ENCODE results near the gene NEURL2.
"Not testable (repeated sequence)": the region's sequence is repeated elsewhere in the genome, so short reads cannot be mapped to it uniquely, and the experiment has no call there.

The NEURL2 gene

DNA sequence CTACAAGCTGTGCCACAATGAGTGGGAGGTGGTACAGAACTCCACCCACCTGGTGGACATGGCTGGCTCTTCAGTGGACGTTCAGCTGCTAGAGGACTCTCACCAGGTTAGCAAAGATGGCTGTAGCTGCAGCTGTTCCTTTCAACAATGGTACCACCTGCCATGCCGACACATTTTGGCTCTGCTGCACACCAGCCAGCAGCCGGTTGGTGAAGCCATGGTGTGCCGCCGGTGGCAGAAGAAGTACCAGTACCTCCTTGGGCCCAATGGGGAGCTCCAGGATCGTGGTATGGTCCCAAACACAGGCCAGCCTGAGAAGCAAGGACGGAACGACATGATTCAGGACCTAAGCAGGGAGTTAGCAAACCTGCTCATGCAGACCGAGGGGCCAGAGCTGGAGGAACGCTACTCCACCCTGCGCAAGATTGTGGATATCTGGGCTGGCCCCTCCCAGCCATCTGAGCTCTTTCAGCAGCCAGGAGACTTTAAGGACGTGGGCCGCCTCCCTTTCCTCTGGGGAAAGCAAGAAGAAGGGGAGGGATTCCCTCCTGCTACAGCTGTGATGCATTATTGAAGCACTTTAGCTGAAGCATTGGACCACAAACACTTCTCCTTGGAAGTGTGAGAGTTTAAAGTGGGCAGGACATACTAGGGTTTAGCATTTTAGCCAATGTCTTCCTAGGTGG lies 12.8 kb downstream of the NEURL2 start:
- 92% methylated on average over 13 of the region's 13 CpGs for WGBS
- no peak overlapping the region for H3K9ac ChIP-seq (ENCODE audit: low read depth, low read length)
- H3K4me1 ChIP-seq (ENCODE audit: insufficient read depth, low read length): no peaks in the 10 kb centered on the region
- H3K9me3 ChIP-seq (ENCODE audit: insufficient read depth, low read depth, low read length): no peaks in the 10 kb centered on the region
- no peaks in the 10 kb centered on the region for H3K27me3 ChIP-seq (ENCODE audit: insufficient read depth, low read length)
- H3K27ac ChIP-seq (ENCODE audit: low read depth, low read length): no peak overlapping the region
- peaks cover 27% of the 10 kb centered on the region for H3K36me3 ChIP-seq (ENCODE audit: insufficient read depth, low read length)
- H3K4me3 ChIP-seq (ENCODE audit: low read length): no peak overlapping the region

DNA sequence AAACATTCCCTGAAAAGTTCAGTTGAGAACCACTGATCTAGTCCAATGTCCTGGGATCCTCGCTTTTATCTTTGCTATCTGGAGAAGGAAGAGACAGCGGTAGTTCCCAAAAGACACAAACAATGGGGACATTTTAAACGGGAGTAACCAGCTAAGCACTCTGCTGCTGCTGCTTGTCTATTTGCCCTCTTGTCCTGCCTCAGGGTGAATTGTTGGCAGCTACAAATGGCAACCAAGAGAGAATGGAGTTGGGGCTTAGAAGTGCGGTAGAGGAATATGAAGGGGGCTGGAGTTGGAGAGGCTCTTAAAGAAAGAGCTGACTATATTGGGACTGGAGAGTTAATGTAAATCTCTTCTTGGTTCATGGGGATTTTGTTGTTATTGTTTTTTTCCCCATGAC lies 16.4 kb downstream of the NEURL2 start:
- Histone ChIP-seq H3K27ac (ENCODE audit: low read depth, low read length) (no peak overlapping the region), H3K27me3 (ENCODE audit: insufficient read depth, low read length) (no peaks in the 10 kb centered on the region), H3K9ac (ENCODE audit: low read depth, low read length) (no peak overlapping the region), H3K4me1 (ENCODE audit: insufficient read depth, low read length) (no peaks in the 10 kb centered on the region), H3K9me3 (ENCODE audit: insufficient read depth, low read depth, low read length) (no peaks in the 10 kb centered on the region), H3K36me3 (ENCODE audit: insufficient read depth, low read length) (peaks cover 18% of the 10 kb centered on the region), H3K4me3 (ENCODE audit: low read length) (no peak overlapping the region)
- WGBS: 89% methylated on average over 4 of the region's 4 CpGs

DNA sequence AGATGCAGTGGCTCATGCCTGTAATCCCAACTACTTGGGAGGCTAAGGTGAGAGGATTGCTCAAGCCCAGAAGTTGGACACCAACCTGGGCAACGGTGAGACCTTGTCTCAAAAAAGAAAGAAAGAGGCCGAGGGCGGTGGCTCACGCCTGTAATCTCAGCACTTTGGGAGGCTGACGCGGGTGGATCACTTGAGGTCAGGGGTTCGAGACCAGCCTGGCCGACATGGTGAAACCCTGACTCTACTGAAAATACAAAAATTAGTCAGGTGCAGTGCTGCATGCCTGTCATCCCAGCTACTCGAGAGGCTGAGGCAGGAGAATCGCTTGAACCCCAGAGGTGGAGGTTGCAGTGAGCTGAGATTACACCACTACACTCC lies 16.9 kb downstream of the NEURL2 start:
- H3K4me1 ChIP-seq (ENCODE audit: insufficient read depth, low read length); H3K4me3 ChIP-seq (ENCODE audit: low read length); H3K9me3 ChIP-seq (ENCODE audit: insufficient read depth, low read depth, low read length); H3K27ac ChIP-seq (ENCODE audit: low read depth, low read length); H3K9ac ChIP-seq (ENCODE audit: low read depth, low read length); H3K27me3 ChIP-seq (ENCODE audit: insufficient read depth, low read length): not testable (repeated sequence)
- WGBS: 95% methylated on average over 10 of the region's 10 CpGs
- peaks cover 18% of the 10 kb centered on the region for H3K36me3 ChIP-seq (ENCODE audit: insufficient read depth, low read length)

DNA sequence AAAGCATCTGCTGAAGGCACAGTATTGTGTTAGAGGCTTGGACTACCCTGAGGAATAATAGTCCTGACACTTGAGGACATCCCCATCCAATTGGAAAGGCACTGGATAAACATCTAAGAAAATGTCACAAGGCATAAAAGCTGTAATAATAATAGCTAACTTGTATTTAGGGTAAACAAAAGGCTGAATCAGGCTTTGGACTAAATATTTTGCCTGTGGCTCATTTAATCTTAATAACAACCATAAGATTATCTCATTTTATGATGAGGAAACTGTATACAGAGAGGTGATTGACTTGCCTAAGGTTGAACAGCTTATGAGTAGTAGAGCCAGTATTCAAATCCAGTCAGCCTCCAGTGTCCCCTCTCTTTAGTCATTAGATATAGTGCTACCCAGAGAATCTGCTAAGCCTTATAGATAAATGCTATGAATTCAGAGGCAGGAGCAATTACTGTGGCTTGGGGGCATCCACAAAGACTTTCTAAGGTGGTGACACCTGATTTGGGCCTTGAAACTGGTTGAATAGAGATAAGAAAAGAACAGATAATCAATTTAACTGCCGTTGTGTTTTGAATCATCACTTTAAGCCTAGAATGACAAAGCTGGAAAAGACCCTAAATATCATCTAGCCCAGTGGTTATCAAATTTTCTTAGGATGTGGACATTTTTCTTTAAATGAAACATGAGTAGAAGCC lies 17.5 kb downstream of the NEURL2 start:
- 100% methylated on average over 1 of the region's 1 CpG for WGBS
- Histone ChIP-seq H3K27me3 (ENCODE audit: insufficient read depth, low read length) (no peaks in the 10 kb centered on the region), H3K4me1 (ENCODE audit: insufficient read depth, low read length) (no peaks in the 10 kb centered on the region), H3K9ac (ENCODE audit: low read depth, low read length) (no peak overlapping the region), H3K9me3 (ENCODE audit: insufficient read depth, low read depth, low read length) (no peaks in the 10 kb centered on the region), H3K36me3 (ENCODE audit: insufficient read depth, low read length) (peaks cover 18% of the 10 kb centered on the region), H3K27ac (ENCODE audit: low read depth, low read length) (no peak overlapping the region), H3K4me3 (ENCODE audit: low read length) (no peak overlapping the region)

DNA sequence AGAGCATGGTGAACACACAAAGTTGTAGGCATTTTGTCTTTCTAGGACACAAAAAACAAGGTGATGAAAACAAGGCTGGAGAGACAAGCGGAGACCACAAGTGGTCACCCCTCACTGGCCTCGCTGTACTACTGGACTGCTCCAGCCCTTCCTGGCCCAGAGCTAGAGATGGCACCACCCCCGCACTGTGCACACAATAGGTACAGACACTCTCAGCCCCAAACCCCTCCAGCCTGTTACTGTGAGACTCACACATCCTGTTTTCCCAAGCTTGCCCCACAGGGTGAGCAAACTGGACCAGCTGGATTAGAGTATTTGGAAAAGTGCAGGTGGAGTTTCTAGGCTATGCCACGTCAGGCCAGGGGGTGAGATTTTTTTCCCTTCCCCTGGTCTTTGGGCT lies 18.4 kb downstream of the NEURL2 start:
- WGBS: 87% methylated on average over 4 of the region's 4 CpGs
- Histone ChIP-seq H3K4me3 (ENCODE audit: low read length) (no peak overlapping the region), H3K4me1 (ENCODE audit: insufficient read depth, low read length) (no peaks in the 10 kb centered on the region), H3K36me3 (ENCODE audit: insufficient read depth, low read length) (peaks cover 10% of the 10 kb centered on the region; the same call in 1 of the 2 replicates), H3K9me3 (ENCODE audit: insufficient read depth, low read depth, low read length) (no peaks in the 10 kb centered on the region), H3K9ac (ENCODE audit: low read depth, low read length) (no peak overlapping the region), H3K27ac (ENCODE audit: low read depth, low read length) (no peak overlapping the region), H3K27me3 (ENCODE audit: insufficient read depth, low read length) (no peaks in the 10 kb centered on the region)

DNA sequence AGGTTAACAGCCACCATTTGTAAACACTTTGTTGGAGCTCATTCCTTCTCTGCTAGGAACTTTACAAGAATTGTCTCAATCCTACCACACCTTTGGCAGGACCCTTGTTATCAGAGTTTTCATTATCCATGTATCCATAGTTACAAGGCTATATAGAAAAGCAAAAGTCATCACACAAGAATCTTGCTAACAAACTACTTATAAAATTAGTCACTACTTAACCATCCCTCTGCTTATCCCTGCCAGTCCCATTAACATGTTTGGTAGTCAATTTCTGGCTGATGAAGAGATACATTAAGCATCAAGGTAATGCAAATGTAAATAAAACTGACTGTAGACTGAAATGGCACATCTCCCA lies 23.2 kb downstream of the NEURL2 start:
- no peak overlapping the region for H3K27ac ChIP-seq (ENCODE audit: low read depth, low read length)
- H3K4me1 ChIP-seq (ENCODE audit: insufficient read depth, low read length): no peaks in the 10 kb centered on the region
- no peak overlapping the region for H3K9ac ChIP-seq (ENCODE audit: low read depth, low read length)
- no peaks in the 10 kb centered on the region for H3K36me3 ChIP-seq (ENCODE audit: insufficient read depth, low read length)
- no peaks in the 10 kb centered on the region for H3K27me3 ChIP-seq (ENCODE audit: insufficient read depth, low read length)
- H3K9me3 ChIP-seq (ENCODE audit: insufficient read depth, low read depth, low read length): no peaks in the 10 kb centered on the region
- no peak overlapping the region for H3K4me3 ChIP-seq (ENCODE audit: low read length)

DNA sequence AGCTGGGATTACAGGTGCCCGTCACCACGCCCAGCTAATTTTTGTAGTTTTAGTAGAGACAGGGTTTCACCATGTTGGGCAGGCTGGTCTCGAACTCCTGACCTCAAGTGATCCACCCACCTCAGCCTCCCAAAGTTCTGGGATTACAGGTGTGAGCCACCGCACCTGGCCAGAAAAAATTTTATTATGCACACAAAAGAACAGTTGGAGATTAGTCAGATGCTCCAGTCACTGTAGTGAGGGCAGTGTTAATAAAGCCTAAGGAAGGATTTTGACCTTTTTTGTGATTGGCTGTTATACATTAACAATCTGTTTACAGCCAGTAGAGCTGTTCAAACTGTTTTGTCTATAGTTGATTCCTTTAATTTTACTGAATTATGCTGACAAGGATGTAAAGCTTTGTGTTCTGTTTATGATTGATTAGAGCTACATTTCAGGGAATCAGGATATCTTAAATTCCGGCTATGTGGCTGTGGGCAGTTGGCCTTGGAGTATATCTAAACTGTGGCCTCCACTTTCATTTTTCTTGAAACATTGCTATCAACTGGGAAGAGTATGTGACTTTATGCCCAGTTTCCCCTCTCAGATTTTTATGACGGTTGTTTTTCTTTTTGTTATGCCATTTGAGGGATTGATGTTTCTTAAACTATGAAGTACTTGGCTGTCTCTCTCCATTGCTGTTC lies 23.7 kb downstream of the NEURL2 start:
- Histone ChIP-seq H3K27ac (ENCODE audit: low read depth, low read length) (no peak overlapping the region), H3K4me1 (ENCODE audit: insufficient read depth, low read length) (no peaks in the 10 kb centered on the region), H3K36me3 (ENCODE audit: insufficient read depth, low read length) (no peaks in the 10 kb centered on the region), H3K9me3 (ENCODE audit: insufficient read depth, low read depth, low read length) (no peaks in the 10 kb centered on the region), H3K4me3 (ENCODE audit: low read length) (no peak overlapping the region), H3K9ac (ENCODE audit: low read depth, low read length) (no peak overlapping the region), H3K27me3 (ENCODE audit: insufficient read depth, low read length) (no peaks in the 10 kb centered on the region)
- WGBS: 96% methylated on average over 6 of the region's 6 CpGs

DNA sequence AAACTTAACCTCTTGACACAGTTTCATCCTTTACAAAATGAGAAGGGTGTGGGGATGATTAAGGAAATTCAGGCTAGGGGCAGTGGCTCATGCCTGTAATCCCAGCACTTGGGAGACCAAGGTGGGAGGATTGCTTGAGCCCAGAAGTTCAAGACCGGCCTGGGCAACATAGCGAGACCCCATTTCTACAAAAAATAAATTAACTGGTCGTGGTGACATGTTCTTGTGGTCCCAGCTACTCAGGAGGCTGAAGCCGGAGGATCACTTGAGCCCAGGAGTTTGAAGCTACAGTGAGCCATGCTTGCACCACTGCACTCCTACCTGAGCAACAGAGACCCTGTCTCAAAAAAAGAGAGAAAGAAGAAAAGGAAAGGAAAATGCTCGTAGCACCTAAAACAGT lies 24.6 kb downstream of the NEURL2 start:
- no peak overlapping the region for H3K4me3 ChIP-seq (ENCODE audit: low read length)
- 94% methylated on average over 5 of the region's 5 CpGs for WGBS
- no peak overlapping the region for H3K27ac ChIP-seq (ENCODE audit: low read depth, low read length)

DNA sequence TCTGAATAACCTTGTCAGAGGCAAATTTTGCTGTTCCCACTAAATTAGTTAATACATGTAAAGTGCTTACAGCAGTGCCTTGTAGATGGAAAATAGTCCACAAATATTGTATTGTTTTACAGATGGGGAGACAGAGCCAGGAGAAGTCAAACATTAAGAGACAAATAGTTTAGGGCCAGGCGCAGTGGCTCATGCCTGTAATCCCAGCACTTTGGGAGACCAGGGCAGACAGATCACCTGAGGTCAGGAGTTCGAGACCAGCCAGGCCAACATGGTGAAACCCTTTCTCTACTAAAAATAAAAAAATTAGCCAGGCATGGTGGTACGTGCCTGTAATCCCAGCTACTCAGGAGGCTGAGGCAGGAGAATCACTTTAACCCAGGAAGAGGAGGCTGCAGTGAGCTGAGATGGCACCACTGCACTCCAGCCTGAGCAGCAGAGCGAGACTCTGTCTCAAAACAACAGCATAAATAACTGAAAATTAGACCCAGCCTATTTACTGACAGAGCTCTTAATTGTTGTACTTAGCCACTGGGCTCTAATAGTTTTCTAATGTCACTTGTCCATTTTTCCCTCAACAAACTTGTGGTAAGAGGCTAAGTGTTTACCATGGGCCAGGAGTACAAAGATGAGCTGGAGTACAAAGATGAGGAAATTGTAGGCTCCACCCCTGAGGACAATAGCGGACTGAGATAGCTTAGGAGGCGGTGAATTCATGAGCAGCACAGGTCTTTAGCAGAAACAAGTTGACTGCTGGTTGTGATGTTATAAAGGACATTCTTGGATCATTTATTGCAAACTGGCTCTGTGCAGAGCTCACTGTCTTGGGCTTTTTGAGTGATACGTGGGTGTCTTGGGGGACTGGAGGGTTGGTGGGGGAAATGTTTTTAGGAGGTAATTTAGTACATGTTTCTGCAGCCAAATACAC lies 27.2 kb downstream of the NEURL2 start:
- Histone ChIP-seq H3K27me3 (ENCODE audit: insufficient read depth, low read length) (no peaks in the 10 kb centered on the region), H3K9ac (ENCODE audit: low read depth, low read length) (no peak overlapping the region), H3K27ac (ENCODE audit: low read depth, low read length) (no peak overlapping the region), H3K4me3 (ENCODE audit: low read length) (no peak overlapping the region), H3K36me3 (ENCODE audit: insufficient read depth, low read length) (no peaks in the 10 kb centered on the region), H3K4me1 (ENCODE audit: insufficient read depth, low read length) (no peaks in the 10 kb centered on the region), H3K9me3 (ENCODE audit: insufficient read depth, low read depth, low read length) (no peaks in the 10 kb centered on the region)
- 92% methylated on average over 7 of the region's 7 CpGs for WGBS

More for the DNA sequence above, 24.6 kb downstream of the NEURL2 start:
- Histone ChIP-seq H3K36me3 (ENCODE audit: insufficient read depth, low read length) (no peaks in the 10 kb centered on the region), H3K9me3 (ENCODE audit: insufficient read depth, low read depth, low read length) (no peaks in the 10 kb centered on the region), H3K9ac (ENCODE audit: low read depth, low read length) (no peak overlapping the region), H3K4me1 (ENCODE audit: insufficient read depth, low read length) (no peaks in the 10 kb centered on the region), H3K27me3 (ENCODE audit: insufficient read depth, low read length) (no peaks in the 10 kb centered on the region)

DNA sequence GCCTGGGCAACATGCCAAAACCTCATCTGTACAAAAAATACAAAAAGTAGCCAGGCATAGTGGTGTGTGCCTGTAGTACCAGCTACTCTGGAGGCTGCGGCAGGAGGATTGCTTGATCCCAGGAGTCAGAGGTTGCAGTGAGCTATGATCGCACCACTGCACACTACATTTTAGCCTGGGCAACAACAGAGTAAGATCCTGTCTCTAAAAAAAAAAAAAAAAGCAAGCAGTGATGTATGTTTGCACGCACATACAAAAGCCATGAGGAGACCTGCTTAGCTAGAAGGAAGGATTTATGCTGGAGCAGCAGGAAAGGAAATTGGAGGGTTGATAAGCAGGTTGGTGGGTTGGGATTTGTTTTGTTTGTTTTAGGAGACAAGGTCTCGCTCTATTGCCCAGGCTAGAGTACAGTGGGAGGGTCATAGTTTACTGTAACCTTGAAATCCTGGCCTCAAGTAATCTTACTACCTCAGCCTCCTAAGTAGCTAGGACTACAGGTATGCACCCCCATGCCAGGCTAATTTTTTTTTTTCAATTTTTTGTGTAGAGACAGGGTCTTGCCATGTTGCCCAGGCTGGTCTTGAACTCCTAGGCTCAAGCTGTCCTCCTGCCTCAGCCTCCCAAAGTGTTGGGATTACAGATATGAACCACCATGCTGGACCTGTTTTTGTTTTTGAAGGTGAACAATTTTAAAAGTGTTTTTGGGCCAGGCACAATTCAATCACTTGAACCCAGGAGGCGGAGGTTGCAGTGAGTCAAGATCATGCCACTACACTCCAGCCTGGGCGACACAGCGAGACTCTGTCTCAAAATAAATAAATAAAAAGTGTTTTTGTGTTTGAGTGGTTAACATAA lies 29.6 kb downstream of the NEURL2 start:
- Histone ChIP-seq H3K27ac (ENCODE audit: low read depth, low read length) (no peak overlapping the region), H3K27me3 (ENCODE audit: insufficient read depth, low read length) (no peaks in the 10 kb centered on the region), H3K36me3 (ENCODE audit: insufficient read depth, low read length) (no peaks in the 10 kb centered on the region), H3K4me3 (ENCODE audit: low read length) (no peak overlapping the region), H3K9ac (ENCODE audit: low read depth, low read length) (no peak overlapping the region), H3K4me1 (ENCODE audit: insufficient read depth, low read length) (peaks cover 8% of the 10 kb centered on the region; the same call in 1 of the 2 replicates), H3K9me3 (ENCODE audit: insufficient read depth, low read depth, low read length) (no peaks in the 10 kb centered on the region)
- 92% methylated on average over 6 of the region's 7 CpGs for WGBS
